Limb (tissue), 2 donors: ENCODE results near the gene TRPV4.

Experiments
- DNase-seq, 2 donors: peaks; one replicate each; pipeline ENCODE4 v3.0.0-alpha.2; 2016; ENCODE audit errors: extremely low spot score in 2 of 2

Gene TRPV4

DNA sequence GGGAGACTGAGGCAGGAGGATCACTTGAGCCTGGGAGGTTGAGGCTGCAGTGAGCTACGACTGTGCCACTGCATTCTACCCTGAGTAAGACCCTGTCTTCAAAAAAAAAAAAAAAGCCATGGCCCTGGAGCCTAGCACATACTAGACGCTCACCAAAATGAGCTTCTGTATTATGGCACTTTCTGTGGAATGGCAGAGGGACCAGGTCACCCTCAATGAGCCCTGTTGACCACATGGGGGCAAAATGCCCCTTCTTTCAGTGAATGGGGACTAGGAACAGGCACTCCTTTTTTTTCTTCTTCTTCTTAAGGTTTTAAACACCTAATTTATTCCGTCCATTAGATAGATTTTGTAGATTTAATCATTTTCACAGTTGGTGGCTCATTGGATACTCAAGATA is 69.1 kb downstream of the TRPV4 start:
- no peak for DNase-seq

DNA sequence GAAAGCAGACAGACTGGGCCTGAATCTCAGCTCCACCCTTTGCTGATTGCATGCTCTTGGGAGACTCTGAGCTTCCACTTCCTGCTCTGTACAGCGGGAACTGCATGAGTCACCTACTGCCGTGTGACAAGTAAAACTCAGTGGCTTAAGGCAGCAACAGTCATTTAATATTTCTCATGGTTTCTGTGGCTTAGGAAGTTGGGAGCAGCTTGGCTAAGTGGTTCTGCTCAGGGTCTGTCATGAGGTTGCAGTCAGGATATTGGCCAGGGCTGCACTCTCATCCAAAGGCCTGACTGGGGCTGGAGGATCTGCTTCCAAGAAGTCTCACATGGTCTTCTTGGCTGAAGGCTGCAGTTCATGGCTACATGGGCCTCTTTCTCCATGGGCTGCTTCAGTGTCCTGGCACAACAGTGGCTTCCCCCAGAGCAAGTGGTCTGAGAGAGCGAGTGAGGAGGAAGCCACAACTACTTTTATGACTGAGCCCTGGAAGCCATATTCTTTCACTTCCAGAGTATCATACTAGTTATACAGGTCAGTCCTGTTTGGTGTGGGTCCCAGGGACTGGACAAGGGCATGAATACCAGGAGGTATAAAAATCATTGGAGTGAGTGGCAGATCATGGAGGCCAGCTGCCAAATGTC is 69.9 kb downstream of the TRPV4 start:
- DNase-seq, result peak in 1 of 2 donors; percentile 13

DNA sequence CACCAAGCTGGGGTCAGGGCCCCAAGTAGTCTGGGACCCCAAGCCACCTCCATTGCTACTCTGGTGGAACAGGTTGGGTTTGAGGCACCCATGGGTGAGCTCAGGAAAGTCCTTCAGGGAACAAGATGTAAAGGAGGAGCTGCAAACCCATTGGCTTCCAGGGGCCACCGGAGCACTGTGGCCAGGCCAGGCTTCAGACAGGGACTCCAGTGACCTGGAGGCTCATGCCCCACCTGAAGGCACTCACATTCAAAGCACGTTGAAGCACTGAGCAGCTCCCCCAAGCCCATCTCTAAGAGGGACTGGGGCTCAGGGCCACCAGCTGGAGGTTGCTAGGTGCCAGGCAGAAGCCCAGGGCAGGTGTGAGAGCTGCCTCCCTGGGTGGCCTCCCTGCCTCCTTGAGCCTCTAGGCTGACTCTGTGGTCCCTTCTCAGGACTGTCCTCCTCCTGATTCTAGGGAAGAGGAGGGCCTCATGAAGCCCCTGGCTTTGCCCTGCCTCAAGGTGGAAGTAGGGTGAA is 70.5 kb downstream of the TRPV4 start:
- DNase-seq, result peak in 1 of 2 donors; percentile 14

DNA sequence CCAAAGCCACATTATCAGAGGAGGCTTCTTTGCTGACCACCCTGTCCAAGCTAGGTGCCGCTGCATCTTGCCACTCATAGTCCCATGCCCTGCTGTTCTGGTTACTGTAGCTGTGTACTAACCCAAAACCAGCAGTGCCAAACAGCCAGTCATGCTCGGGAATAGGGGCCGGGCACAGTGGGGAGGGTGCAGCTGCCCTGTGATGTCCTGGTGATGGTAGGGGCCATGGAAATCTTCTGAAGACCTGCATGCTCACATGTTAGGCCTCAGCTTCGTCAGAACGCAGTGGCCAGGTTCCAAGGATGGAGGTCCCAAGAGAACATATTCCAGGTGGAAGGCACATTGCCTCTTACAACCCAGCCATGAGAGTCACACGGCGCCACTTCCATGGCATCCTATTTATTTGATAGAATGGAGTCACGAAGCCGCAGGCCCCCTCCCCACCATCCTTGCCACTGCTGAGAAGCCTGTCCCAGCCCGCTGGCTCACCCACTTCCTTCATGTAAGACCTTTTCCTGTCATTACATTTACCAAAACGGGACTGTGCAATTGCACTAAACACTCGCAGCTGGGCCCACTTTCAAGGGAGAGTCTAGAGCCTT is 71.0 kb downstream of the TRPV4 start:
- DNase-seq, result no peak

DNA sequence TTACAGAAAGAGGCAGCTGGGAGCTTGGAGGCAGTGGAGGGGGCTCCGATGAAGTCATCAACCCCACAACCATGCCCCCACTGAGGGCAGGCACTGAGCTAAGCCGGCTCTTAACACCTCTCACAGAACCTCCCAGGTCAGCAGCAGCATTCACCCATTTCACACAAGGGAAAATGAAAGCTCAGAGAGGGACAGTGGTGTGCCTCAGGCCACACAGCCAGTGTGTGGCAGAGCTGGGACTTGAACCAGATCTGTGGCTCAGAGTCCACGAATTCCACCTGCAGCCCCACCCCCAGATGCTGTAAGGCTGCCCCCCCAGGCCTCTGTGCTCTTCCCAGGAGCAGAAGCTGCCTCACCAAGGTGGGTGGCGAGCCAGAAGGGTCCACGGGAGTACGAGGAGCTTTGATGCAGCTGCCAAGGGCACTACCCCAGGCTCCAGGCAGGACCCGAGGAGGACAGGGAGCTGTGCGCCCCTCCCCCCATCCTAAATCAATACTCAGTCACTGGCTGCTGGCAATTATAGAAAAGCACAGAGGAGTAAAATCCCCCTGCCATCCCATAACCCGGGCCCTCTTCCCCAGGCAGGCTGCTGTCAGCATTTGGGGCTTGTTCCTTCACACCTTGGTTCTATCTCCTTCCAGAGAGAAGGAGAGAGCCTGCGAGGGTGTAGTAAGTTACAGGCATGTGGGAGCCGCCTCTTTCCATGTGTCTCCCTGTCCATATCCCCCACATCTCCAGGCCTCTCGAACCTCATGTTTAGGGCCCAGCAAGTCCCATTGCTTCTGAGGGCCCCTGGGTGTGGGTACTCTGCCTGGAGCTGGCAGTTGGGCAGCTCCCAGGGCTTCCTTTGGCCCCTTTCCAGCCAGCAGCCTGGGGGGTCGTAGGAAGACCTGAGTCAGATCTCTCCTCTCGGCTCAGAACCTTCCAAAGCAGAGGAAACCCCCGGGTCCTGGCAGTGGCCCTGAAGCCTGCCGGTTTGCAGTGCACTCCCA is 72.0 kb downstream of the TRPV4 start:
- DNase-seq, result peak in 1 of 2 donors; percentile 26

DNA sequence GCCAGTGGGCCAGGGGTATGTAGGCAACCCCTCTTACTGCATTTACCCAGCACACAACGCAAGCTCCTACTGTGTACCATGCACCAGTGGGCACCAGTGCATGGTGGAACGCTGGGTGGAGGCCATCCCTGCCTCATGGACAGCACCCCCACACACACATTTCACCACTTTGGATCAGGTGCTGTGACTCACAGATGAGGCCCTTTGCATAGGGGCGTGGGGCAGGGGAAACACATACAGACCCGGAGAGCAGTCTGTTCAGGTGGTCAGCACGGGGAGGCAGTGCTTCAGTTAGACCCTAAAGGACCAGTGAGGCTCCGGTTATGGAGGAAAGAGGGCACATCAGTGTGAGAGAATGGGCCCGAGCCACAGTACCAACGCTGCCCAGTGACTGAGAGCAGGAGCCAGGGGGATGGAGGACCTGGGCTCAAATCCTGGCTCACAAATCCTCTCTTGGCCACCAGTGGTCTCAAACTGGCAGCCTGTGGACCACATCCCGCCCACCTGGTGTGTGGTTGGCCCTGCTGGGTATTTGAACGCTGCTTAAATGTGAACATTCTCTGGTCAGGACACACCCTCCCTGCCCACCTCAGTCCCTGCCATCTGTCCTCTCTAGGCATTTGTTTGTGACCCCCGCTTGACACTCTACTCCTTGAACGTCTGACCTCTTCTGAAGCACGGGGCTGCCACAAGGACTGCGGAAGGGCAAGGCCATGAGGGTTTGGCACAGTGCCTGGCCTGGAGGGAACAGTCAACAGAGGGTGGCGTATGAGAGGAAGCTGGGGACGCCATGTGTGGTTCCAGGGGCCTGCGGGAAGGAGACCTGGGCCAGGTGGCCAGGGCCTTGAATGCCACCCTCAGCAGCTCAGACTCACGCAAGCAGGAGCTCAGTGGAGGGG is 72.9 kb downstream of the TRPV4 start:
- DNase-seq, result peak in 1 of 2 donors; percentile 28

DNA sequence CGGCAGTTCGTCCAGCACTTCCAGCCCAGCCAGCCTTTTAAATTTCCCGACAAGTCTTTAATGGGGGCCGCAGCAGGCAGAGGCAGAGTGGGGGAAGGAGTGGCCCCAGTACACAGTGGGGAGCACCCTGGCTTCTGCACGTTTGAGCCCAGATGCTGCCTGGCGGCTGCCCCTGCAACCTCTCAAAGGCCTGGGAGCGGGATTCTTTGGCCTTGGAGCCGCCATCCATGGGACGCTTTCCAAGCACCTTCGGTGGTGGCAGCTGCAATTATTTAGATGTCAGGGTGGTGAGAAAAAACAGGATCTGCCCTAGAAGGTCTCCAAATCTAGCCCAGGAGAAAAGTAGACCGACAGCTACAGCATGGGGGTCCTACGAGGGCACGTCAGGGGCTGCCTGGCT is 73.6 kb downstream of the TRPV4 start:
- no peak for DNase-seq

DNA sequence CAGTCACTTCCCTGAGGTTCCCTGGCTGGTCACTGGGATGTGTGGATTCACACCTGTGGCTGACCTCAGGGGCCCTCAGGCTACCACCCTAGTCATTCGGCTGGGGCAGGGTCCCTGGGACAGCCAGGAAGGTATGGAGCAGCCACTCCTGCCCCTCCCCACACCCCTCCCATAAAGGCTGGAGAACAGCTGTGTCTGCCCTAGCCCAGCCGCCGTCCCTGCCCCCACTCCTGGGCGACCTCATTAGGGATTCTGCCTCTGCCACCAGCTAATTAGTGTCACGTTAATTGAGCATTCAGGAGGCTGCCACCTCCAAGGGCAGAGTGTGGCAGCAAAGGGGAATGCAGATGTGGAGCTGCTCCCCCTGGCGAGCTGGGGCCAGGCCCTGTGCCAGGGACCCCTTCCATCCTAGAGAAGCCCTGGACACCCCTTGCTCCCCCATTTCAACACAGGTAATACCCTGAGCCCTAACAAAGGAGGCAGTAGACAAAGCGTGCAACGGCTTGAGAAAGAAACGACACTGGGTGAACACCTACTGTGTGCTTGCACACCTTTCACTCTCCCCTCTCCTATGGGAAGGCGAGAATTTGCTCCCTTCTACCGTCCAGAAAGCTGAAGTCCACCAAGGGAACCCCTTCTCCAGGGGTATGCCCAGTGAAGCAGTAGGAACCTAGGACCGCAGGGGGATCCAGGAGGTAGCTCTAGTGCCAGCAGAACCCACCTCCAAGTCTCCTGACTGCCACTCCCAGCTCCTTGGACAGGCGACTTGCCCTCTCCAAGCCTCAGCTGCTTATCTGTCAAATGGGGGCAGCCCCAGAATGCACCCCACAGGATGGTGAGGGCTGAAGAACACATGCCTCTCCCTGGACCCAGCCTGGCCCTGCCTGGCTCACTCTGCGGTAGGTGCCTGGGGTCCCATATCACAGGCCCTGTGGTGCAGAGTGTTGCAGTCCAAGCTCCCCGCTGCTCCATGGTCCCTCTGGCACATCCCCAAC is 74.5 kb downstream of the TRPV4 start:
- peak in 1 of 2 donors; percentile 34 for DNase-seq

DNA sequence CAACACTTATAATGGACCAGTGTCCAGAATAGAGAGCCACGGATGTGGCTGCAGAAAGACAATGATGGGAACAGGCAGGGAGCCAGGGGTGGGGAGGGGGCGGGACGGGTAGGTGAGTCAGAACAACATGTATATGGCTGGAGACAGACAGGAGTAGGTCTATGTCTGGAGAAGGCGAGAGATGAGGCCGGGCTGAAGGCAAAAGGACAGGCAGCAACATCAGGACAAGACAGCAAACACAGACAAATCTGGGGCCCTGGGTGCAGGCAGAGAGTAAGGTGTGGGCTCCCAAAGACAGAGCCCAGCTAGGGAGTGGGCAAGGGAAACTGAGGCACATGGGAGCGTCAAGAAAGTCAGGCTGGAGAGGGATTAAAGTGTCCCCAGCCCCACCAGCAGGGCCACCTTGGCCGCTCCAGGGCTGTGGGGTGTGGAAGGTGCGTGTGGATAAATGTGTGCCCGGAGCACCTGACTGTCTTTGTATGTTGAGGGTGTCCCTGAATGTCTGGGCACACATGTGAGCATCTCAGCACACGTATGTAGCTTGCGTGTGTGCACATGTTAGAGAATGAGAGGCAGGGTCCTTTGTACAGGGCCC is 75.4 kb downstream of the TRPV4 start:
- peak in 1 of 2 donors; percentile 11 for DNase-seq

DNA sequence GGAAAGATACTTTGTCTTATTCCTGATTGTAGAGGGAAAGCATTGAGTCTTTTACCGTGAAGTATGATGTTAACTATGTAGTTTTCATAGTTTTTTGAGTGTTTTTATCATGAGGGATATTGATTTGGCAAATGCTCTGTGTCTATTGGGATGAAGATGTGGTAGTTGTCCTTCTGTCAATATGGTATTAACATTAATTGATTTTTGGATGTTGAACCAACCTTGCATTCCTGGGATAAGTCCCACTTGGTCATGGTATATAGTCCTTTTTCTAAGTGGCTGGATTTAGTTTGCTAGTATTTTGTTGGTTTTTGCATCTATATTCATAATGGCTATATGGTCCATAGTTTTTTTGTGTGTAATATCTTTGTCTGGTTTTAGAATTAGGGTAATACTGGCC is 76.7 kb downstream of the TRPV4 start:
- no peak for DNase-seq

DNA sequence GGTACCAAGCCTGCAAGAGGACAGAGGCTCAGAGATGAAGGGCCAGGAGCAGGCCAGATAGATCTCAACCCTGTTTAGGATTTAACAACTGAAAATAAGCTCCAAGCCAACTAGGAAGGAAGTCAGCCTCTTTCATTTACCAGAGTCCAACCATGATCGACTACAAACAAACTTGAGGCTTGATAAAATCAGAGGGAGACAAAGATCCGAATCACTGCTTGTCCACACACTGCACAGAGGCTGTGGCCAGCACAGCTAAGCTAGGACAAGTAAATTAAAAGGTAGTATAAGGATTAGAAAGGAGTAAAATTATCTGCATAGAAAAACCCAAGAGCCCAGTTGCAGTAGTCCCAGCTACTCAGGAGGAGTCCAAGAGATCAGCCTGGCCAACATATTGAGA is 79.2 kb downstream of the TRPV4 start:
- no peak for DNase-seq

DNA sequence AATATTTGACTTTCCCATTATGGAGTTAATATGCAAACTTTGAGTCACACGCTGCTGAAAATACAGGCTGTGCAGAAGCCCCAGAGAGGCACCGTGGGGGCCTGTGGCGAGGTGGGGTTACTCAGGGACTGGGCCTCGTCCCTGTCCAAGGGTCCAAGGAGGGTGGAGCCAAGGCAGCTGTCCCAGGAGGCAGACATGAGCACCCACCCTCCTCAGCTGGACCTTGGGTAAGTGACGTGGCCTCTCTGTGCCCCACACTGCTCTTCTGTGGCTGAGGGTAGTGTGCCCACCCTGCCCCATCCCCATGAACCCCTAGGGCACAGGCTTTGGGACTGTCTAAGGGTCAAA is 80.2 kb downstream of the TRPV4 start:
- DNase-seq, result peak in 1 of 2 donors; percentile 11

DNA sequence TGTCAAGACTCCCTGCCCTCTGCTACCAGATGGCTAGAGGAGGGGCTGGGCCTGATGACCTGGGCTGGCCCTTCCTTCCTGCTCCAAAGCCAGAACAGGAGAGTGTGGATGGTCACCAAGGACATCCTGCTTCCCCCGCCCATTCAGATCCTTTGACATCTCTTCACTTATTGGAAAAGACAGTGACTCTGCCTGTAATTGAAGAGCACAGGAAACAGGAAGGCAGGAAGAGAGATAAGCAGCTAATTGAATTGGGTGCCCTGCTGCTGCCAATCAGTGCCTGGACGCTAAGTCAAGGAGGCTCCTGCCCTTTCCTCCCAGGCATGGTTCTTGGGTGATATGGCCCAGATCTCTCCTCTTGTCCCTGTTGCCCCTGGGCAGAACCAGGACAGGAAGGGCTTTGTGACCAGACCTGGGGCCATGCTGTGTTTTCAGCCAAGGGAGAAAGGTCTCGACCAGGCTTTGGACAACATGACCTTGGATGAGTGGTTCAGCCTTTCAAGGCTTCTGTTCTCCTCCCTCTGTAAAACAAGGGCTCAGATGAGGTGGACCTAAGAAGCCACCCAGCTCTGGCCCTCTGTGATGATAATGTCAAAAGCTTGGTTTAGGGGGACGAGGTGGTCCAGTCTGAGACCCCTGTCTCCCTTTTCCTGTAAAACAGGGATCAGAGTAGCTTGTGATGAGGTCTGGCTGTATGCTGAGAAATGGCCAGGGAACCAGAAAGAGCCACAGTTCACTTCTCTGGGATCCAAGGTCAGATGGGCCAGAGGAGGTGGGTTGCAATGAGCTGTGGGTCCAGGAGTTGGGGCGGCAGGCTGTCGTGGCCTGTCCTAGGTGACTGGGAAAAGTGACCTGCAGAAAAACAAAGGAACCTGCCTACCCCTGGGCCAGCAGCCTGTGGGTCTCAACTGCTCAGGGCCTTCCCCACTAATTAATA is 80.8 kb downstream of the TRPV4 start:
- DNase-seq, result no peak

DNA sequence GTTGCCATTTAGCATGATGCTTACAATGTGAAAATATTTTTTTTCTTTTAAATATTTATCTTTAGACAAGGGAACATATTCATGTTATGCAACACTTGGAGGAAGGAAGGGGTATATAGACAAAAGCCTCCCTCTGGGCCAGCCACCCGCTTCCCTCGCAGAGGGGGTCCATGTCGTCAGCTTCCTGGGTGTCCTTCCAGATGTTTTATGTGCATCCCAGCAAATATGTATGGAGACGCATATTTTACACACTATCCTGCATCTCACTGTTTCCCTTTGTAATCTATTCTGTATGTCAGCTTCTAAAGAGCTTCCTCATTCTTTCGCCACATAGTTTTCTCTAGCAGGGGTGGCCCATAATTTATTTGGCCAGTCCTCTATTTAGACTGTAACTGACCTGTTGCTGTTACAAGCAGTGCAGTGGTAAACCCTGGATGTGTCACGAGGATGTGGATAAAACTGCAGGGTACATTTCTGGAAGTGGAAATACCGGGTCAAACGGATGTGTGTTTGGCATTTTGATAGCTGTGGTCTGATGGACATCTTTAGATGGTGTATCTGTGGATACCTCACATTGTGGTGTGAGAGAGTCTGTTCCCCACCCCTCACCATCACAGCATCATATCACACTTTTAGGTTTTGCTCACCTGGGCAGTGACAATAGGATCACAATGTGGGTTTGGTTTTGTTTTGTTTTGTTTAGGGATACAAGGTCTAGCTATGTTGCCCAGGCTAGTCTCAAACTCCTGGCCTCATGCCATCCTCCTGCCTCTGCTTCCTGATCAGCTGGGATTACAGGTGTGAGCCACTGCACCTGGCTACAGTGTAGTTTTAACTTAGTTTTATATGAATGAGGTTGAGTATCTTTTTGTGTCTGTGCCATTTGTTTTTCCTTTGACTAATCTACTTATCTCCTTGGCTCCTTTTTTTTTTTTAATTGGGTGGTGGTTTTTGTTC is 87.9 kb downstream of the TRPV4 start:
- no peak for DNase-seq

DNA sequence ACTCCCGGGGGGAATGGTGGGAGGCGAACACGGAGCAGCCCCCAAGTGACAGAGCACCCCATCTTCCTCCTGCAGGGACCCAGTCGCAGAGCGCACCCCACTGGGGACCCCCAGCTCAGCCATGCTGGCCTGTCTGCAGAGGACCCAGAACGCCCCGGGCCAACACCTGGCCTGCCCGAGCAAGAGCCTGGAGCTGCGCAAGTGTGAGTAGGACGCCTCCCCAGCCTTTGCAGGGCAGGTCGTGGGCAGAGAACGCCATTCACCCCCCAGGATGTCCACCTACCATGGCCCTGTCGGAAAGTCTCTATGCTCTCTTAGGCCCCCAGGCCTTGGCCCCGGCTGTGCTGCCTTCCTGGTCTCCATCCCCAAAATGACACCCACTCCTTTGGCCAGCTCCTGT is 89.2 kb downstream of the TRPV4 start:
- DNase-seq, result no peak

DNA sequence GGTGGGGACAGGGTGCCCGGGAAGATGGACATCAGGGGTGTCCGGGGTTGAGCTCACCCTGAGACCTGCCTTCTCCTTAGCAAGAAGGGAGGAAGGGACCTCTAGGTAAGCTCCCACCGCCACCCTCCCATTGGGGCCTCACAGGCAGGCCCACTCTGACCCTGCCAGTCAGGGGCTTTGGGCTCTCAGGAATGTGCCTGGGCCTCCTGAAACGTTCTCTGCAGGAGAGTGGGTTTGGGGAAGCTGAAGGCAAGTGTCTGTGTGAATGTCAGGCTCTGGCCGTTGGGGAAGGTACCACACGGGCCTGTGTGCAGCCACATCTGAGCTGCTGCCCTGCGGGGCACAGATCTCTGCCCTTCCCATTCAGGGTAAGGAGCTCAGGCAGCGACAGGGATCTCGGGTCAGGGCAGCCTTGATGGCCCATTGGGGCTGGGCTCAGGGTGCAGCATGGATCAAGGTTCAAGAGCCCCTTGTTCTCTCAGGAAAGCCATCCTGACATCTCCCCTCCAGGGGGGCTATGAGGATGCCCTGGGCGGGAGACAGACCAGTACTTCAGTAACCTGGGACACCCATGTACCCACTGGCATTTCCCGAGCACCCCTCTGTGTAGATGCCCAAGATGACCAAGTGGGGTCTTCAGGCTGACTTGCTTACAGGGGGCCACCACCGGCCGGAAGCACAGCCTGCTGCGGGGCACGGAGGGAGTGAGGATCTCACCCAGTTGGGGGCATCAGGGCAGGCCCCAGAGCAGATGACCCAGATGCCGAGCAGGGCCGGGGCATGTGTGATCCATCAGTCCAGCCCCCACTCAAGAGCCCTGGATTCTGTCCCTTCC is 89.9 kb downstream of the TRPV4 start:
- DNase-seq, result peak in 1 of 2 donors; percentile 16
